BJ (cell line): ENCODE measurements around the gene SENP3. TPM values are rescaled to one million over a fixed set of nuclear protein-coding genes. Genes with fewer than 3 reads are reported as not detected.

Source experiments
- CTCF ChIA-PET: fragments of 350-600 bp; formaldehyde crosslinking; extraction: SDS; loops from one replicate; lab custom pipeline; 2021; ENCODE audit warnings: antibody characterized with exemption, inconsistent platforms; lab: Yijun Ruan, JAX
- POLR2A ChIA-PET: fragments of 300-600 bp; sonication (Branson Sonifier 250); formaldehyde crosslinking; extraction: SDS; loops from one replicate; lab custom pipeline; 2021; ENCODE audit warnings: antibody characterized with exemption; lab: Charles Lee
- DNase-seq: peaks from one replicate; pipeline ENCODE4 v3.0.0-alpha.2; 2011; ENCODE audit warnings: low read depth
- H3K27me3 ChIP-seq: 2 replicates; pipeline ENCODE4 v1.6.0; 2011; ENCODE audit warnings: low read length; ENCODE audit not compliant: control insufficient read depth, insufficient read depth
- H3K36me3 ChIP-seq: 2 replicates; pipeline ENCODE4 v1.5.1; 2011; ENCODE audit warnings: low read length; ENCODE audit not compliant: control insufficient read depth, insufficient read depth
- H3K4me3 ChIP-seq: 2 replicates; pipeline ENCODE4 v1.5.1; 2011; ENCODE audit warnings: low read depth, mild to moderate bottlenecking, control low read depth, low read length
- CTCF ChIP-seq: IDR thresholded peaks from 2 replicates; pipeline ENCODE4 v1.5.1; 2011; ENCODE audit warnings: low read depth, mild to moderate bottlenecking, control low read depth, inconsistent platforms, low read length, moderate library complexity; ENCODE audit not compliant: insufficient read depth
- polyA plus RNA-seq: library from polyadenylated mRNA; depleted of rRNA; stranded (reverse); fragments of >200 nt; gene quantifications from 2 replicates; pipeline ENCODE4 v1.2.3, GENCODE V29; 2011

Gene SENP3
- polyA plus RNA-seq, 1 experiment, result 72.2 TPM

- ChIA-PET POLR2A (no interaction called here), CTCF (interaction anchor here (0.7 to 2.7 kb wide), 5 partner anchors 9 to 108 kb away, joined by 3 to 22 read pairs (median 4); partner anchors contain the start of genes SOX15 and TP53)
- peaks cover 27% of the 10 kb centered on the region for H3K36me3 ChIP-seq
- H3K27me3 ChIP-seq, result no peaks in the 10 kb centered on the region
- H3K4me3 ChIP-seq, result peak overlapping the region; percentile 6; the same call in 1 of the 2 replicates
- TF ChIP-seq CTCF, result no peak
- no peak for DNase-seq
These were observed 18.3 kb downstream of the SENP3 start for GRCh38 chr17:7579834-7580603.

- Histone ChIP-seq H3K36me3 (peaks cover 20% of the 10 kb centered on the region), H3K4me3 (no peak overlapping the region), H3K27me3 (no peaks in the 10 kb centered on the region)
- no peak for DNase-seq
- POLR2A ChIA-PET, result no interaction called here
- CTCF ChIA-PET, result interaction anchor here (0.7 to 2.7 kb wide), 4 partner anchors 9 to 518 kb away, joined by 3 to 22 read pairs (median 4); partner anchors contain the start of gene SOX15
- TF ChIP-seq CTCF, result no peak
These were observed 19.2 kb downstream of the SENP3 start for GRCh38 chr17:7580604-7581575.

DNA sequence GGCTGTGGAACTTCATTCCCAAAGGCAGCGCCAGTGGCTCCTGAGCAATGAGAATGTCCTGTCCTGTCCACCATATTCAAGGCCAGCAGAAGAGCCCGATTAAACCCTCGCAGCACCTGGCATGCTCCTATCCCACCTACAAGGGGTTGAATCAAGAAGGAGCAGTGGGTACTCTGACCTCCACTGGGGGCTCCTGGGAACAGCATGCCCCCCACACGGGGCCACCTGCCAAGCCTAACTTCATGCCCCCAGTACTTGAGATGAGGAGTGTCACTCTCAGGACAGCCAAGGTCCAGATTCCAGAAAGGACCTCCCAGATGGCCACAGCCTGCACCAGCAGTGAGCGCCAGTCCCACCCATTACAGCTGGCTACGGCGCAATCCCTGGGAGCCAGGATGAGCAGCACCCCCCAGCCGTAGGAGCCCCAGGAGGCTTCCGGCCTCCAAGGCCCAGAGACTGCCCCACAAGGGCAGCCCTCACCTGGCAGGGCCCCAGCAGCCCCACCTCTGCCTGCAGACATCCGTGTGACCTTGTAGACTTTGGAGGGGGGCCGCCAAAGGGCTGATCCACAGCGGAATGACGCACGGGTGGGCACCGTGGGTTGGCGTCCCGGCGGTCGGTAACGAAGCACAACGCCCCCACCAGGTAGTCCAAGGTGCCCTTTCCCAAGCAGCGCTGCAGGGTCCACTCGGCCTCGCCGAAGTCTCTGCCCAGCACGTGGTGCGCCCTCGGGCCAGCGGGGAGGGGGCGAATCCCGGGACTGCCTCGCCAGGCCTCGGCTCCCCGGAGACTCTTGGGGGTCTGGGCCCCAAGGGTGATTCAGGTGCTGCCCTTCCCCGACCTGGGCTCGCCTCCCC, 20.9 kb downstream of the SENP3 start:
- POLR2A ChIA-PET, result interaction anchor here (1.1 kb wide), 1 partner anchor 9 kb away, joined by 16 read pairs; no protein-coding TSS in a partner anchor
- CTCF ChIA-PET, result interaction anchor here (1.7 kb wide), 1 partner anchor 8 kb away, joined by 8 read pairs; no protein-coding TSS in a partner anchor
- H3K36me3 ChIP-seq, result peaks cover 11% of the 10 kb centered on the region
- no peak for DNase-seq
- no peaks in the 10 kb centered on the region for H3K27me3 ChIP-seq
- peak overlapping the region; percentile 71 for H3K4me3 ChIP-seq
- TF ChIP-seq CTCF, result no peak

DNA sequence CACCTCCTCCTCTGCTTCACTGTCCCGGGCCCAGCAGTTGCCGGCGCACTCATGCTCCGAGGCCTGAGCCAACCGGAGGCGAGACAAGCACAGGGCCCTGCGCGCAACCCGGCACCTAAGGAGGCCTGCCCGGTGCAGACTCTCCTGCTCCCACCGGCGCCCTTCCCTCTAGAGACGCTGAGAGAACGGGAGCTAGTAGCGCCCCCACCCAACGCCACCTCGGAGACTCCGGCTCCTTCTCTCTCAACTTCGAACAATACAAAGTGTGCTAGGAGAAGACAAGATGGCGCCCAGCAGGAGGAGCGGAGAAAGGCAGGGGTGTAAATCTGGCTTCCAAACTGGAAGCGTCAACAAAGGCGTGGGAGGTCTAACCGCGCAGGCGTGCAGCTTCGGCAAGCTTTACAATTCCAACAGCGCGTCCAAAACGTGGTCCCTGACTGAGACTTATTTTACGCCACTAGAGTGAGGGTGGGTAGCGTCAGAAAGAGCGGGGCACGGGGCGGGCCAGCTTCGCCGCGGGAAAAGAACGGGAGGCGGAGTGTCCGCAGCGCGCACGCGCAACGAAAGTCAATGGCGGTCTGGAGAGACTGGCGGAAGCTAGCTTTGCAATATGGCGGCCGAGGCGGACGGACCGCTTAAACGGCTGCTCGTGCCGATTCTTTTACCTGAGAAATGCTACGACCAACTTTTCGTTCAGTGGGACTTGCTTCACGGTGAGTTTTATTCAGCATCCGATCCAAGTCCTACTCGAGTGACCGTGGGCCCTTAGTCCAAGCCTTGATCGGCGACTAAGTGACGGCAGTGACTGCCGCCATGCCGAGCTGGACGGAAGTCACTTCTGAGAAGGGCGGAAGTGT, 21.8 kb downstream of the SENP3 start, which contains the start of gene MPDU1:
MPDU1 (plus strand) TSS at position 600 of the 857 bp plus-strand sequence; CDS start at position 611, 11 bp downstream.
- TF ChIP-seq CTCF, result no peak
- ChIA-PET POLR2A (interaction anchor here (0.5 to 1.1 kb wide), 4 partner anchors 10 to 407 kb away, joined by 3 to 16 read pairs (median 5); partner anchors contain the start of gene POLR2A), CTCF (interaction anchor here (0.7 to 1.7 kb wide), 6 partner anchors 9 to 104 kb away, joined by 3 to 8 read pairs (median 6); partner anchors contain the start of genes FXR2 and SENP3)
- DNase-seq, result peak; percentile 87
- Histone ChIP-seq H3K27me3 (no peaks in the 10 kb centered on the region), H3K4me3 (peak within 1 kb of the TSS; percentile 71), H3K36me3 (peaks cover 6% of the 10 kb centered on the region)
